T-helper 1 cell treated with Interleukin-12 subunit alpha and Interleukin-12 subunit beta and Interleukin-4 antibody, amounts not matched to agents 30 μg/mL and 1 μg/mL, for 36 hours (primary cell): ENCODE results near the gene PPAN.

Experiments
- H3K27ac Mint-ChIP-seq: one replicate; pipeline ENCODE4 v1.8.0; 2021; ENCODE audit warnings: mild to moderate bottlenecking, mixed read lengths
- H3K27me3 Mint-ChIP-seq: one replicate; pipeline ENCODE4 v1.8.0; 2021; ENCODE audit warnings: low read depth, mixed read lengths
- H3K36me3 Mint-ChIP-seq: one replicate; pipeline ENCODE4 v1.8.0; 2021; ENCODE audit warnings: low read depth, mixed read lengths
- H3K4me1 Mint-ChIP-seq: one replicate; pipeline ENCODE4 v1.8.0; 2021; ENCODE audit warnings: low read depth, mixed read lengths
- H3K4me3 Mint-ChIP-seq: one replicate; pipeline ENCODE4 v1.8.0; 2021; ENCODE audit warnings: mild to moderate bottlenecking, moderate library complexity, mixed read lengths
- H3K9me3 Mint-ChIP-seq: one replicate; pipeline ENCODE4 v1.8.0; 2021; ENCODE audit warnings: mixed read lengths

Gene PPAN

GRCh38 chr19:10087296-10088061 lies 18.7 kb upstream of the PPAN start:
- Mint-ChIP-seq H3K36me3 (peaks cover 28% of the 10 kb centered on the region), H3K4me1 (peaks cover 12% of the 10 kb centered on the region), H3K27me3 (no peaks in the 10 kb centered on the region), H3K27ac (peak overlapping the region; percentile 73), H3K4me3 (peak overlapping the region; percentile 87), H3K9me3 (no peaks in the 10 kb centered on the region)

GRCh38 chr19:10088949-10089554 lies 17.1 kb upstream of the PPAN start:
- peaks cover 38% of the 10 kb centered on the region for H3K36me3 Mint-ChIP-seq

GRCh38 chr19:10089801-10090375 lies 16.3 kb upstream of the PPAN start:
- Mint-ChIP-seq H3K4me1 (peaks cover 14% of the 10 kb centered on the region), H3K36me3 (peaks cover 43% of the 10 kb centered on the region), H3K27ac (peak overlapping the region; percentile 27), H3K27me3 (no peaks in the 10 kb centered on the region), H3K4me3 (no peak overlapping the region), H3K9me3 (no peaks in the 10 kb centered on the region)

More at GRCh38 chr19:10088949-10089554, 17.1 kb upstream of the PPAN start:
- Mint-ChIP-seq H3K27ac (no peak overlapping the region), H3K4me1 (peaks cover 14% of the 10 kb centered on the region), H3K9me3 (no peaks in the 10 kb centered on the region), H3K4me3 (no peak overlapping the region), H3K27me3 (no peaks in the 10 kb centered on the region)

- H3K36me3 Mint-ChIP-seq, result peaks cover 46% of the 10 kb centered on the region
- H3K9me3 Mint-ChIP-seq, result no peaks in the 10 kb centered on the region
- peaks cover 13% of the 10 kb centered on the region for H3K4me1 Mint-ChIP-seq
- no peaks in the 10 kb centered on the region for H3K27me3 Mint-ChIP-seq
- no peak overlapping the region for H3K4me3 Mint-ChIP-seq
- H3K27ac Mint-ChIP-seq, result no peak overlapping the region
Observed at GRCh38 chr19:10091370-10091687, 14.8 kb upstream of the PPAN start.

- H3K36me3 Mint-ChIP-seq, result peaks cover 43% of the 10 kb centered on the region
- no peaks in the 10 kb centered on the region for H3K27me3 Mint-ChIP-seq
- H3K9me3 Mint-ChIP-seq, result no peaks in the 10 kb centered on the region
- peaks cover 12% of the 10 kb centered on the region for H3K4me1 Mint-ChIP-seq
- no peak overlapping the region for H3K4me3 Mint-ChIP-seq
- no peak overlapping the region for H3K27ac Mint-ChIP-seq
Observed at GRCh38 chr19:10091895-10092641, 14.1 kb upstream of the PPAN start.

GRCh38 chr19:10092648-10093294 lies 13.4 kb upstream of the PPAN start:
- H3K27me3 Mint-ChIP-seq, result no peaks in the 10 kb centered on the region
- H3K4me3 Mint-ChIP-seq, result no peak overlapping the region
- no peaks in the 10 kb centered on the region for H3K9me3 Mint-ChIP-seq
- peaks cover 36% of the 10 kb centered on the region for H3K36me3 Mint-ChIP-seq
- peak overlapping the region; percentile 21 for H3K27ac Mint-ChIP-seq
- peaks cover 5% of the 10 kb centered on the region for H3K4me1 Mint-ChIP-seq

GRCh38 chr19:10093295-10094186 lies 12.6 kb upstream of the PPAN start:
- Mint-ChIP-seq H3K27me3 (no peaks in the 10 kb centered on the region), H3K36me3 (peaks cover 36% of the 10 kb centered on the region), H3K4me1 (peaks cover 7% of the 10 kb centered on the region), H3K9me3 (no peaks in the 10 kb centered on the region), H3K27ac (peak overlapping the region; percentile 21), H3K4me3 (no peak overlapping the region)

- peak overlapping the region; percentile 37 for H3K4me3 Mint-ChIP-seq
Observed at GRCh38 chr19:10095622-10095947, 10.6 kb upstream of the PPAN start.

GRCh38 chr19:10095948-10096614 lies 10.1 kb upstream of the PPAN start:
- peaks cover 28% of the 10 kb centered on the region for H3K36me3 Mint-ChIP-seq
- H3K27me3 Mint-ChIP-seq, result no peaks in the 10 kb centered on the region
- peak overlapping the region; percentile 34 for H3K4me3 Mint-ChIP-seq
- H3K27ac Mint-ChIP-seq, result no peak overlapping the region
- no peaks in the 10 kb centered on the region for H3K9me3 Mint-ChIP-seq
- peaks cover 15% of the 10 kb centered on the region for H3K4me1 Mint-ChIP-seq

More at GRCh38 chr19:10095622-10095947, 10.6 kb upstream of the PPAN start:
- H3K27ac Mint-ChIP-seq, result peak overlapping the region; percentile 62
- no peaks in the 10 kb centered on the region for H3K27me3 Mint-ChIP-seq
- no peaks in the 10 kb centered on the region for H3K9me3 Mint-ChIP-seq
- H3K36me3 Mint-ChIP-seq, result peaks cover 28% of the 10 kb centered on the region
- peaks cover 15% of the 10 kb centered on the region for H3K4me1 Mint-ChIP-seq

- H3K4me3 Mint-ChIP-seq, result peak overlapping the region; percentile 34
- H3K27me3 Mint-ChIP-seq, result no peaks in the 10 kb centered on the region
- peaks cover 15% of the 10 kb centered on the region for H3K4me1 Mint-ChIP-seq
- no peaks in the 10 kb centered on the region for H3K9me3 Mint-ChIP-seq
- peaks cover 27% of the 10 kb centered on the region for H3K36me3 Mint-ChIP-seq
- no peak overlapping the region for H3K27ac Mint-ChIP-seq
Observed at GRCh38 chr19:10096615-10096963, 9.6 kb upstream of the PPAN start.

- Mint-ChIP-seq H3K9me3 (no peaks in the 10 kb centered on the region), H3K27me3 (no peaks in the 10 kb centered on the region), H3K4me1 (peaks cover 34% of the 10 kb centered on the region), H3K4me3 (no peak overlapping the region), H3K36me3 (peaks cover 3% of the 10 kb centered on the region), H3K27ac (peak overlapping the region; percentile 2)
Observed at GRCh38 chr19:10100163-10100785, 5.9 kb upstream of the PPAN start.

GRCh38 chr19:10102787-10103236 lies 3.4 kb upstream of the PPAN start:
- Mint-ChIP-seq H3K27me3 (no peaks in the 10 kb centered on the region), H3K27ac (peak overlapping the region; percentile 84), H3K36me3 (peaks cover 7% of the 10 kb centered on the region), H3K4me1 (peaks cover 49% of the 10 kb centered on the region), H3K4me3 (peak overlapping the region; percentile 33), H3K9me3 (no peaks in the 10 kb centered on the region)

GRCh38 chr19:10104130-10104513 lies 2.0 kb upstream of the PPAN start:
- H3K27ac Mint-ChIP-seq, result peak overlapping the region; percentile 98
- peaks cover 44% of the 10 kb centered on the region for H3K4me1 Mint-ChIP-seq
- no peaks in the 10 kb centered on the region for H3K9me3 Mint-ChIP-seq
- H3K27me3 Mint-ChIP-seq, result no peaks in the 10 kb centered on the region
- H3K4me3 Mint-ChIP-seq, result no peak overlapping the region
- H3K36me3 Mint-ChIP-seq, result peaks cover 10% of the 10 kb centered on the region
